ES-I3 (cell line): ENCODE data around the gene PCDHA5.
A peak's percentile ranks its signal among the peaks of the same experiment; 100 is the strongest.

Source experiments
- H3K36me3 ChIP-seq: 2 replicates; pipeline ENCODE4 v1.6.1; 2013; ENCODE audit warnings: mild to moderate bottlenecking, low read length, control low read depth, moderate library complexity; ENCODE audit not compliant: insufficient read depth
- H3K4me1 ChIP-seq: 2 replicates; pipeline ENCODE4 v1.6.1; 2013; ENCODE audit warnings: mild to moderate bottlenecking, control low read depth, low read length; ENCODE audit not compliant: insufficient read depth
- H3K9ac ChIP-seq: 2 replicates; pipeline ENCODE4 v1.6.1; 2013; ENCODE audit warnings: low read depth, mild to moderate bottlenecking, low read length, moderate library complexity
- H3K9me3 ChIP-seq: 2 replicates; pipeline ENCODE4 v1.6.1; 2013; ENCODE audit warnings: mild to moderate bottlenecking, low read length, moderate library complexity; ENCODE audit not compliant: control insufficient read depth, insufficient read depth

Gene PCDHA5

GRCh38 chr5:140868721-140869554 is 47.5 kb downstream of the PCDHA5 start, which contains the start of gene PCDHA11:
Gene PCDHA11 (plus strand): TSS chr5:140868957. CDS start chr5:140869104, 147 bp downstream.
- no peaks in the 10 kb centered on the region for H3K36me3 ChIP-seq
- peak within 1 kb of the TSS; percentile 56 for H3K9ac ChIP-seq
- no peaks in the 10 kb centered on the region for H3K9me3 ChIP-seq
- no peaks in the 10 kb centered on the region for H3K4me1 ChIP-seq

GRCh38 chr5:140869555-140869886 is 48.1 kb downstream of the PCDHA5 start:
- no peaks in the 10 kb centered on the region for H3K9me3 ChIP-seq
- peak overlapping the region; percentile 56; the same call in 1 of the 2 replicates for H3K9ac ChIP-seq

DNA sequence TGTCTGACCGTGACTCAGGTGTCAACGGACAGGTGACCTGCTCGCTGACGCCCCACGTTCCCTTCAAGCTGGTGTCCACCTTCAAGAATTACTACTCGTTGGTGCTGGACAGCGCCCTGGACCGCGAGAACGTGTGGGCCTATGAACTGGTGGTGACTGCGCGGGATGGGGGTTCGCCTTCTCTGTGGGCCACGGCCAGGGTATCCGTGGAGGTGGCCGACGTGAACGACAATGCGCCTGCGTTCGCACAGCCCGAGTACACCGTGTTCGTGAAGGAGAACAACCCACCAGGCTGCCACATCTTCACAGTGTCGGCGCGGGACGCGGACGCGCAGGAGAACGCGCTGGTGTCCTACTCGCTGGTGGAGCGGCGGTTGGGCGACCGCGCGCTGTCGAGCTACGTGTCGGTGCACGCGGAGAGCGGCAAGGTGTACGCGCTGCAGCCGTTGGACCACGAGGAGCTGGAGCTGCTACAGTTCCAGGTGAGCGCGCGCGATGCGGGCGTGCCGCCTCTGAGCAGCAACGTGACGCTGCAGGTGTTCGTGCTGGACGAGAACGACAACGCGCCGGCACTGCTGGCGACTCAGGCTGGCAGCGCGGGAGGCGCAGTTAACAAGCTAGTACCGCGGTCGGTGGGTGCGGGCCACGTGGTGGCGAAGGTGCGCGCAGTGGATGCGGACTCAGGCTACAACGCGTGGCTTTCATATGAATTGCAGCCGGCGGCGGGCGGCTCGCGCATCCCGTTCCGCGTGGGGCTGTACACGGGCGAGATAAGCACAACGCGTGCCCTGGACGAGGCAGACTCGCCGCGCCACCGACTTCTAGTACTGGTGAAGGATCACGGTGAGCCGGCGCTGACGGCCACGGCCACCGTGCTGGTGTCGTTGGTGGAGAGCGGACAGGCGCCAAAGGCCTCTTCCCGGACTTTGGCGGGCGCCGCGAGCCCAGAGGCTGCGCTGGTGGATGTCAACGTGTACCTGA is 49.1 kb downstream of the PCDHA5 start:
- Histone ChIP-seq H3K9ac (no peak overlapping the region), H3K9me3 (no peaks in the 10 kb centered on the region), H3K4me1 (no peaks in the 10 kb centered on the region), H3K36me3 (no peaks in the 10 kb centered on the region)

More at GRCh38 chr5:140869555-140869886, 48.1 kb downstream of the PCDHA5 start:
- Histone ChIP-seq H3K4me1 (no peaks in the 10 kb centered on the region), H3K36me3 (no peaks in the 10 kb centered on the region)
